ENCODE measurements around the gene FBXL15. TPM values are rescaled to one million over a fixed set of nuclear protein-coding genes. Genes with fewer than 3 reads are reported as not detected.

FBXL15 gene
- total and polyA plus RNA-seq, 9 of the 15 experiments (the other 6 are each of a cell fraction or from before 2014, with no cell fraction given), result 0.08 to 25.9 (median 3.5) TPM

GRCh38 chr10:102450374-102451104 lies 29.9 kb downstream of the FBXL15 start (continued):
- no peak for TF ChIP-seq ZNF318 (IDR thresholded peaks at IDR 0.05; ENCODE audit: borderline replicate concordance in 1 of 2, low read depth in 1 of 2)
- peak; percentile 38; the same call in 1 of the 2 replicates for TF ChIP-seq ATF7 (IDR thresholded peaks at IDR 0.05)
- TF ChIP-seq C11orf30 (IDR thresholded peaks at IDR 0.05; ENCODE audit: low read depth), result no peak
- TF ChIP-seq RBM22 (IDR thresholded peaks at IDR 0.05; ENCODE audit: low read depth, low read length, poor library complexity, severe bottlenecking), result peak; percentile 55
- no peak for TF ChIP-seq NCOR1 (IDR thresholded peaks at IDR 0.05)
- no peak for TF ChIP-seq FOXA3 (CRISPR knock-in tag; conservative IDR thresholded peaks at IDR 0.05 in 1 of 2, IDR thresholded peaks at IDR 0.05 in 1 of 2)
- peak; percentile 87 for TF ChIP-seq ZNF592 (IDR thresholded peaks at IDR 0.05)
- no peak for TF ChIP-seq SPI1 (IDR thresholded peaks at IDR 0.05; ENCODE audit: borderline replicate concordance, low read depth, low read length)
- peak; percentile 89 for TF ChIP-seq RBFOX2 (IDR thresholded peaks at IDR 0.05; ENCODE audit: low read depth, low read length)
- no peak for TF ChIP-seq GTF2A2 (tag; IDR thresholded peaks at IDR 0.05)
- no peak for TF ChIP-seq SIX5 (IDR thresholded peaks at IDR 0.05; ENCODE audit: borderline replicate concordance in 1 of 2, insufficient read depth in 1 of 2, low read depth in 1 of 2, low read length in 2 of 2)
- TF ChIP-seq PATZ1 (CRISPR knock-in tag; IDR thresholded peaks at IDR 0.05; ENCODE audit: borderline replicate concordance), result no peak
